Stomach (tissue), 4 donors: ENCODE results near the gene OGFRL1.

Source experiments
- EP300 ChIP-seq: sonication (generic); formaldehyde crosslinking; IDR thresholded peaks from one replicate; pipeline ENCODE4 v1.6.1; 2017; ENCODE audit warnings: antibody characterized with exemption
- POLR2A ChIP-seq, 4 donors: fragments of 450-650 bp; IDR thresholded peaks; one replicate each; pipeline ENCODE4 v1.6.1; 2016; ENCODE audit warnings: antibody characterized with exemption in 4 of 4, control low read depth in 2 of 4, mild to moderate bottlenecking in 1 of 4, moderate library complexity in 1 of 4

DNA sequence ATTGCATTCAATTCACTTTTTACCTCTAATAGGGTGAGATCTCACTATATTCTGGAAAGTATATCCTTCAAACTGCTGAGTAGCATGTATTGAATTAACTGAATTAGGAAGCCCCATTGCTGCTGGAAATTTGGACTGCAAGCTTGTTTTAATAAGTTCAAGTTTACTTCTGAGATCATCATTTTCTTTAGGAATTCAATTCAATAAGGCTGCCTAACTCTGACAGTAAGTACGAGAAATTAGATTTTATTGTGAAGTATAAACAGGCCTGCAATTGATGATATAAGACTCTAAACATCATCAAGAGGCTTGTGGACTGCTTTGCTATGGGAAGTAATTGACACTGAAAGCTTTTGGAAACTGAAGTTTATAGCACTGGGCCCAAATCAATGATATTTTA lies 44.4 kb downstream of the OGFRL1 start:
- no peak for TF ChIP-seq EP300
- TF ChIP-seq POLR2A (IDR thresholded peaks at IDR 0.05) = no peak
